Subcutaneous adipose tissue (tissue), 4 donors: ENCODE measurements around the gene ACTL8. TPM values are rescaled to one million over a fixed set of nuclear protein-coding genes. Genes with fewer than 3 reads are reported as not detected.

Source experiments
- CTCF ChIP-seq: fragments of 450-650 bp; IDR thresholded peaks from one replicate; pipeline ENCODE4 v1.5.1; 2016; ENCODE audit warnings: low read depth, mild to moderate bottlenecking, control low read depth, antibody characterized with exemption, moderate library complexity
- total RNA-seq, 4 donors: library from RNA; depleted of rRNA; stranded (reverse); fragments of >200 nt; gene quantifications; one replicate each; pipeline ENCODE4 v1.1.0, GENCODE V29; 2016

The ACTL8 gene
- total RNA-seq, 4 donors from 2014 or later = not detected

- no peak for TF ChIP-seq CTCF
These were observed 37.3 kb upstream of the ACTL8 start for GRCh38 chr1:17717594-17718535.

- no peak for TF ChIP-seq CTCF
These were observed 35.3 kb upstream of the ACTL8 start for GRCh38 chr1:17719874-17720273.

- no peak for TF ChIP-seq CTCF
These were observed 33.7 kb upstream of the ACTL8 start for GRCh38 chr1:17721444-17721843.

GRCh38 chr1:17723684-17724083 is 31.4 kb upstream of the ACTL8 start:
- no peak for TF ChIP-seq CTCF

GRCh38 chr1:17724150-17724549 is 31.0 kb upstream of the ACTL8 start:
- TF ChIP-seq CTCF = no peak

- TF ChIP-seq CTCF = no peak
These were observed 29.9 kb upstream of the ACTL8 start for GRCh38 chr1:17725084-17725719.

- no peak for TF ChIP-seq CTCF
These were observed 29.1 kb upstream of the ACTL8 start for GRCh38 chr1:17725811-17726582.
